Upper lobe of right lung (tissue), 1 donor: ENCODE measurements around the gene TSC2. TPM values are rescaled to one million over a fixed set of nuclear protein-coding genes. Genes with fewer than 3 reads are reported as not detected.

ENCODE experiments used
- ATAC-seq: fragments of 200-7000 bp; cut with Tn5 transposase; one replicate; pipeline ENCODE4 v1.9.1; 2020; ENCODE audit warnings: mild to moderate bottlenecking, moderate library complexity
- DNase-seq: peaks from one replicate; pipeline ENCODE4 v3.0.0-alpha.2; 2020
- H3K27ac ChIP-seq: fragments of 200-600 bp; one replicate; pipeline ENCODE4 v1.8.0; 2022
- H3K27me3 ChIP-seq: fragments of 200-600 bp; one replicate; pipeline ENCODE4 v1.8.0; 2022; ENCODE audit warnings: mild to moderate bottlenecking
- H3K36me3 ChIP-seq: fragments of 200-600 bp; one replicate; pipeline ENCODE4 v1.8.0; 2022
- H3K4me1 ChIP-seq: fragments of 200-600 bp; one replicate; pipeline ENCODE4 v1.8.0; 2022
- H3K4me3 ChIP-seq: fragments of 200-600 bp; one replicate; pipeline ENCODE4 v1.8.0; 2022; ENCODE audit warnings: mild to moderate bottlenecking
- H3K9me3 ChIP-seq: fragments of 200-600 bp; one replicate; pipeline ENCODE4 v1.8.0; 2022
- CTCF ChIP-seq: fragments of 200-600 bp; IDR thresholded peaks from one replicate; pipeline ENCODE4 v1.8.0; 2022; ENCODE audit warnings: antibody characterized with exemption
- intact Hi-C: fragments of 100-400 bp; cut with DNase I; formaldehyde crosslinking; loops from one replicate; pipeline ENCODE4 v1.11.0; 2022
- total RNA-seq: library from RNA; stranded (reverse); fragmentation: NEBNext Ultra II Directional; extraction: Animal tissue kit (Norgen Biotek cat#: 25700); gene quantifications from one replicate; pipeline ENCODE4 v1.2.1, GENCODE V29; 2021
- donor health status: DM: no; HTN: yes; CAD: no; lungs with severe emphysema.

TSC2 gene
- total RNA-seq, 1 donor from 2014 or later, result 119 TPM

GRCh38 chr16:2019921-2020831, 27.6 kb upstream of the TSC2 start:
- intact Hi-C loops, result loop anchor here (5.0 kb wide), 1 partner anchor 122 kb away; no protein-coding TSS in a partner anchor
- ATAC-seq (no peak), DNase-seq (no peak)
- H3K4me3 ChIP-seq, result no peak overlapping the region
- H3K4me1 ChIP-seq, result peaks cover 29% of the 10 kb centered on the region
- H3K27me3 ChIP-seq, result peaks cover 39% of the 10 kb centered on the region
- H3K9me3 ChIP-seq, result no peaks in the 10 kb centered on the region
- no peak overlapping the region for H3K27ac ChIP-seq
- TF ChIP-seq CTCF, result no peak
- no peaks in the 10 kb centered on the region for H3K36me3 ChIP-seq

GRCh38 chr16:2022723-2023091, 25.1 kb upstream of the TSC2 start:
- ATAC-seq, result peak; percentile 0
- intact Hi-C loops, result loop anchor here (5.0 kb wide), 1 partner anchor 120 kb away; no protein-coding TSS in a partner anchor

GRCh38 chr16:2023092-2024031, 24.4 kb upstream of the TSC2 start:
- Histone ChIP-seq H3K27me3 (peaks cover 35% of the 10 kb centered on the region), H3K27ac (peak overlapping the region; percentile 82), H3K4me3 (peak overlapping the region; percentile 41), H3K9me3 (no peaks in the 10 kb centered on the region), H3K4me1 (peaks cover 46% of the 10 kb centered on the region), H3K36me3 (no peaks in the 10 kb centered on the region)
- ATAC-seq, result peak; percentile 94
- peak; percentile 98 for TF ChIP-seq CTCF
- intact Hi-C loops, result loop anchor here (5.0 kb wide), 1 partner anchor 119 kb away; no protein-coding TSS in a partner anchor
- DNase-seq, result peak; percentile 96

More at GRCh38 chr16:2022723-2023091, 25.1 kb upstream of the TSC2 start:
- H3K9me3 ChIP-seq, result no peaks in the 10 kb centered on the region
- no peak for TF ChIP-seq CTCF
- H3K27ac ChIP-seq, result no peak overlapping the region
- H3K36me3 ChIP-seq, result no peaks in the 10 kb centered on the region
- DNase-seq, result no peak
- H3K4me3 ChIP-seq, result peak overlapping the region; percentile 41
- H3K4me1 ChIP-seq, result peaks cover 41% of the 10 kb centered on the region
- peaks cover 35% of the 10 kb centered on the region for H3K27me3 ChIP-seq

GRCh38 chr16:2024032-2024420, 23.8 kb upstream of the TSC2 start:
- Histone ChIP-seq H3K4me3 (peak overlapping the region; percentile 41), H3K4me1 (peaks cover 50% of the 10 kb centered on the region), H3K36me3 (no peaks in the 10 kb centered on the region), H3K9me3 (no peaks in the 10 kb centered on the region), H3K27me3 (peaks cover 30% of the 10 kb centered on the region), H3K27ac (peak overlapping the region; percentile 82)
- intact Hi-C loops, result loop anchor here (5.0 kb wide), 1 partner anchor 118 kb away; no protein-coding TSS in a partner anchor
- TF ChIP-seq CTCF, result no peak
- DNase-seq (no peak), ATAC-seq (no peak)

DNA sequence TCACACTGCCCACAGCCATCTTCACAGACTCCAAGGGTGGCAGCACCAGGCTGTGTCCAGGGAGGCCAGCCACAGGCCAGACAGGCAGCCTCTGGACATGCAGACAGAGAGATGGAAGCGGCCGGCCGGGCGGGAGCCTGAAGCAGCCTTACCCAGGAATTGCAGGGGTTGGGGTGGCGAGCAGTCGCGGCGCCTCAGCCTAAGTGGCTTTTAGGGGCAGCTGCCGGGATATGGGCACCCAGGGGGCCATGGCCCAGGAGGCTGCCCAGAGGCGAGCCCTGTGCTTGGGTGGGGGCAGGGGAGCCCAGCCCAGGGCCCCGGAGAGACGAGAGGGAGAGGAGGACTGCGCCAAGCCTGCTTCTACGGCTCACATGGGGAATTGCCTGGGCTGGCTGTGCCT, 22.5 kb upstream of the TSC2 start:
- DNase-seq, result no peak
- Histone ChIP-seq H3K27ac (peak overlapping the region; percentile 6), H3K36me3 (peaks cover 8% of the 10 kb centered on the region), H3K9me3 (no peaks in the 10 kb centered on the region), H3K27me3 (peaks cover 18% of the 10 kb centered on the region), H3K4me3 (no peak overlapping the region), H3K4me1 (peaks cover 52% of the 10 kb centered on the region)
- no peak for TF ChIP-seq CTCF
- intact Hi-C loops, result no loop called here
- ATAC-seq, result no peak
